ENCODE measurements around the gene RNF25. TPM values are rescaled to one million over a fixed set of nuclear protein-coding genes. Genes with fewer than 3 reads are reported as not detected.

RNF25 gene
- total and polyA plus RNA-seq, 2 of the 4 experiments (the other 2 are of a cell fraction), result 56.5 to 78.1 TPM

GRCh38 chr2:218618102-218618860, 53.5 kb downstream of the RNF25 start:
- POLR2A ChIA-PET (ENCODE audit: unreplicated experiment), result no interaction called here
- H3K9me3 ChIP-seq (ENCODE audit: control insufficient read depth, insufficient read depth, low read length), result no peaks in the 10 kb centered on the region
- no peaks in the 10 kb centered on the region for H4K20me1 ChIP-seq (ENCODE audit: insufficient read depth, low read length)
- H2BK20ac ChIP-seq (ENCODE audit: low read depth, low read length), result no peak overlapping the region
- no peak overlapping the region for H3K4me2 ChIP-seq (ENCODE audit: low read depth, low read length)
- 0 out of 2 replicates have a peak overlapping the region, but pooled peaks have one; percentile 8 for H2AK5ac ChIP-seq (ENCODE audit: low read depth, low read length)
- no peak overlapping the region for H3K56ac ChIP-seq (ENCODE audit: extremely low read depth, insufficient read depth, low read length)
- H3K79me1 ChIP-seq (ENCODE audit: low read depth in 1 of 2, low read length in 2 of 2), result no peaks in the 10 kb centered on the region
- H2BK5ac ChIP-seq (ENCODE audit: low read depth, low read length, poor library complexity, severe bottlenecking), result no peak overlapping the region
- H3K4ac ChIP-seq (ENCODE audit: low read depth, low read length), result no peak overlapping the region
- no peaks in the 10 kb centered on the region for H3K36me3 ChIP-seq (ENCODE audit: control insufficient read depth, insufficient read depth, low read length)
- no peak overlapping the region for H3K14ac ChIP-seq (replicated peaks; ENCODE audit: low read depth, low read length)
- no peak overlapping the region for H4K8ac ChIP-seq (ENCODE audit: low read depth in 2 of 2, low read length in 2 of 2)
- H3K23ac ChIP-seq (ENCODE audit: low read depth, low read length), result no peak overlapping the region
- no peak overlapping the region for H2BK120ac ChIP-seq (ENCODE audit: low read depth, low read length)
- H2AFZ ChIP-seq (replicated peaks; ENCODE audit: low read length, poor library complexity), result no peak overlapping the region
- CTCF ChIA-PET, result no interaction called here
- H2BK15ac ChIP-seq (ENCODE audit: low read depth, low read length), result no peak overlapping the region
- no peak overlapping the region for H4K5ac ChIP-seq (ENCODE audit: low read depth, low read length)
- H3K9me1 ChIP-seq (ENCODE audit: insufficient read depth, low read length), result no peaks in the 10 kb centered on the region
- no peaks in the 10 kb centered on the region; the same call in 1 of the 2 replicates for H3K4me1 ChIP-seq (ENCODE audit: control insufficient read depth, insufficient read depth, low read length)
- in situ Hi-C loops (cut with MboI; ENCODE audit: low sequenced_read_pairs) (no loop called here), intact Hi-C loops (cut with micrococcal nuclease) (no loop called here), dilution Hi-C loops (cut with HindIII; ENCODE audit: low sequenced_read_pairs, unreplicated experiment) (no loop called here)
- H3K18ac ChIP-seq (ENCODE audit: low read depth, low read length), result no peak overlapping the region
- no peak overlapping the region for H4K91ac ChIP-seq (ENCODE audit: insufficient read depth, low read depth, low read length)
- H3K4me3 ChIP-seq (ENCODE audit: insufficient read depth, low read depth, low read length), result no peak overlapping the region
- H3K27ac ChIP-seq (ENCODE audit: insufficient read depth, low read length), result no peak overlapping the region
- no peak for ATAC-seq (ENCODE audit: low read depth)
- DNase-seq, result no peak
- no peaks in the 10 kb centered on the region for H3K27me3 ChIP-seq (ENCODE audit: control insufficient read depth, insufficient read depth, low read length)
- no peak overlapping the region for H2AK9ac ChIP-seq (replicated peaks; ENCODE audit: low read depth, low read length, poor library complexity)
- BruUV-seq (replicated peaks), result no TSS peak
- TF ChIP-seq MXI1 (IDR thresholded peaks at IDR 0.05; ENCODE audit: borderline replicate concordance, low read depth, low read length) (no peak), RCOR1 (IDR thresholded peaks at IDR 0.05; ENCODE audit: insufficient replicate concordance, low read length) (no peak), FOS (IDR thresholded peaks at IDR 0.05; ENCODE audit: low read depth, low read length) (no peak), POLR2A (IDR thresholded peaks at IDR 0.05; ENCODE audit: low read depth, low read length) (no peak), CHD1 (IDR thresholded peaks at IDR 0.05; ENCODE audit: low read depth, low read length) (no peak), NFE2L2 (IDR thresholded peaks at IDR 0.05; ENCODE audit: low read depth, low read length) (no peak), MAZ (IDR thresholded peaks at IDR 0.05; ENCODE audit: borderline replicate concordance, low read depth, low read length) (no peak), RFX5 (IDR thresholded peaks at IDR 0.05; ENCODE audit: low read depth, low read length) (no peak)
- H3K9ac ChIP-seq (ENCODE audit: low read depth, low read length), result no peak overlapping the region
- 80% methylated on average over 3 of the region's 9 CpGs; no CpG with 5 or more reads in 1 of the 2 experiments for WGBS, 2 experiments (ENCODE audit: extremely low coverage in 2 of 2, insufficient read length in 1 of 2)
